Caco-2 (cell line): ENCODE results near the gene PDGFRB. TPM values are rescaled to one million over a fixed set of nuclear protein-coding genes. Genes with fewer than 3 reads are reported as not detected.

ENCODE experiments used
- BruUV-seq: library from RNA; stranded (reverse); fragments of 400-500 nt; replicated peaks from 2 replicates; lab custom pipeline; 2021; lab: Mats Ljungman, UMichigan
- CTCF ChIA-PET: fragments of 300-600 bp; sonication (Branson Sonifier 250); formaldehyde crosslinking; loops from one replicate; lab custom pipeline; 2022; ENCODE audit warnings: antibody characterized with exemption; lab: Charles Lee
- POLR2A ChIA-PET: fragments of 300-600 bp; sonication (Branson Sonifier 250); formaldehyde crosslinking; loops from one replicate; lab custom pipeline; 2022; ENCODE audit warnings: antibody characterized with exemption; lab: Charles Lee
- DNase-seq, 2 experiments: peaks; one replicate each; pipeline versions ENCODE4 v3.0.0 to v3.0.0-alpha.2; 2020 to 2022
- H3K27me3 ChIP-seq: replicated peaks from 2 replicates; pipeline ENCODE4 v1.6.0; 2011; ENCODE audit warnings: low read length; ENCODE audit not compliant: control insufficient read depth, insufficient read depth
- H3K36me3 ChIP-seq: 2 replicates; pipeline ENCODE4 v1.5.1; 2011; ENCODE audit warnings: low read length; ENCODE audit not compliant: control insufficient read depth, insufficient read depth
- H3K4me1 ChIP-seq: fragments of 250-450 bp; sonication (Bioruptor Pico); 2 replicates; pipeline ENCODE4 v1.5.1; 2020; ENCODE audit warnings: mild to moderate bottlenecking
- H3K4me3 ChIP-seq: 2 replicates; pipeline ENCODE4 v1.5.1; 2011; ENCODE audit warnings: low read depth, mild to moderate bottlenecking, control low read depth, low read length
- H3K9me3 ChIP-seq: fragments of 250-450 bp; sonication (Bioruptor Pico); 2 replicates; pipeline ENCODE4 v1.5.1; 2020; ENCODE audit warnings: mild to moderate bottlenecking, moderate library complexity
- H3K27ac Mint-ChIP-seq: one replicate; pipeline ENCODE4 v1.8.0; 2022; ENCODE audit warnings: mixed read lengths; ENCODE audit not compliant: unreplicated experiment
- H3K27me3 Mint-ChIP-seq: one replicate; pipeline ENCODE4 v1.8.0; 2022; ENCODE audit warnings: mixed read lengths; ENCODE audit not compliant: insufficient read depth, unreplicated experiment
- H3K36me3 Mint-ChIP-seq: one replicate; pipeline ENCODE4 v1.8.0; 2022; ENCODE audit warnings: mild to moderate bottlenecking, mixed read lengths; ENCODE audit not compliant: insufficient read depth, unreplicated experiment
- H3K4me1 Mint-ChIP-seq: one replicate; pipeline ENCODE4 v1.8.0; 2022; ENCODE audit warnings: low read depth, mixed read lengths; ENCODE audit not compliant: unreplicated experiment
- H3K4me3 Mint-ChIP-seq: one replicate; pipeline ENCODE4 v1.8.0; 2022; ENCODE audit warnings: mild to moderate bottlenecking, moderate library complexity, mixed read lengths; ENCODE audit not compliant: unreplicated experiment
- H3K9me3 Mint-ChIP-seq: one replicate; pipeline ENCODE4 v1.8.0; 2022; ENCODE audit warnings: mixed read lengths; ENCODE audit not compliant: unreplicated experiment
- intact Hi-C: fragments of 100-400 bp; cut with micrococcal nuclease; formaldehyde crosslinking; loops from one replicate; pipeline ENCODE4 v1.10.0; 2022; ENCODE audit not compliant: unreplicated experiment
- total RNA-seq: library from RNA; stranded (reverse); gene quantifications from 2 replicates; pipeline ENCODE4 v1.2.3, GENCODE V29; 2022
- TF ChIP-seq, protein P1 (sequence below), 2 experiments: fragments of 200-600 bp in 1 of 2; IDR thresholded peaks; 1 replicate in 1 of 2; 2 replicates in 1 of 2; pipeline versions ENCODE4 v1.5.1 to v1.8.0; 2011 to 2022; ENCODE audit warnings: antibody characterized with exemption in 1 of 2, control low read depth in 1 of 2, inconsistent platforms in 1 of 2, low read depth in 1 of 2, low read length in 1 of 2, mild to moderate bottlenecking in 1 of 2, moderate library complexity in 1 of 2; ENCODE audit not compliant: insufficient read depth in 1 of 2, severe bottlenecking in 1 of 2, unreplicated experiment in 1 of 2

Gene PDGFRB
- total RNA-seq, 1 experiment from 2014 or later: 5.9 TPM

DNA sequence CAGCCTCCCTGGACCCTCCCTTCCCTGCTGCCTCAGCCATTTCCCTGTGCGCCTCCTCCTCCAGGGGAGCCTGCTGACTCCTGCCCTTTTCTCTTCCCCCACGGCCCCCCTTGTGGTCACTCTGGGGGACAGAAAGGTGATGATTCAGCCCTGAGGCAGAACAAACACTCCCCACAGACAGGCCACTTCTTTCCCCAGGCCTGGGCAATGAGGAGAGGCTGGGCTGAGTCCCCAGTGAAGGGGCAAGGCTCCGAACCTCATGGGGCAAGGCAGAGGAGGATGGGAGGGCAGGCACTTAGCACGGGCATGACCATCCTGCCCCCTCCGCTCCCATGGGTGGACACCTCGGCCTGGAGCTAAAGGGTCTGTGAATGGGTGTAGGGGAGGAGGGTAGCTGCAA, 90.3 kb downstream of the PDGFRB start:
- intact Hi-C loops: no loop called here
- Mint-ChIP-seq H3K27ac (no peak overlapping the region), H3K36me3 (no peaks in the 10 kb centered on the region), H3K9me3 (no peaks in the 10 kb centered on the region), H3K4me1 (peaks cover 6% of the 10 kb centered on the region), H3K27me3 (no peaks in the 10 kb centered on the region), H3K4me3 (no peak overlapping the region)
- Histone ChIP-seq H3K4me3 (no peak overlapping the region), H3K9me3 (no peaks in the 10 kb centered on the region), H3K36me3 (no peaks in the 10 kb centered on the region), H3K4me1 (peaks cover 6% of the 10 kb centered on the region; the same call in 1 of the 2 replicates), H3K27me3 (no peaks in the 10 kb centered on the region)
- ChIA-PET CTCF (interaction anchor here (0.5 to 0.7 kb wide), 3 partner anchors 97 to 267 kb away, joined by 3 read pairs; no protein-coding TSS in a partner anchor), POLR2A (no interaction called here)
- TF ChIP-seq, protein P1, sequence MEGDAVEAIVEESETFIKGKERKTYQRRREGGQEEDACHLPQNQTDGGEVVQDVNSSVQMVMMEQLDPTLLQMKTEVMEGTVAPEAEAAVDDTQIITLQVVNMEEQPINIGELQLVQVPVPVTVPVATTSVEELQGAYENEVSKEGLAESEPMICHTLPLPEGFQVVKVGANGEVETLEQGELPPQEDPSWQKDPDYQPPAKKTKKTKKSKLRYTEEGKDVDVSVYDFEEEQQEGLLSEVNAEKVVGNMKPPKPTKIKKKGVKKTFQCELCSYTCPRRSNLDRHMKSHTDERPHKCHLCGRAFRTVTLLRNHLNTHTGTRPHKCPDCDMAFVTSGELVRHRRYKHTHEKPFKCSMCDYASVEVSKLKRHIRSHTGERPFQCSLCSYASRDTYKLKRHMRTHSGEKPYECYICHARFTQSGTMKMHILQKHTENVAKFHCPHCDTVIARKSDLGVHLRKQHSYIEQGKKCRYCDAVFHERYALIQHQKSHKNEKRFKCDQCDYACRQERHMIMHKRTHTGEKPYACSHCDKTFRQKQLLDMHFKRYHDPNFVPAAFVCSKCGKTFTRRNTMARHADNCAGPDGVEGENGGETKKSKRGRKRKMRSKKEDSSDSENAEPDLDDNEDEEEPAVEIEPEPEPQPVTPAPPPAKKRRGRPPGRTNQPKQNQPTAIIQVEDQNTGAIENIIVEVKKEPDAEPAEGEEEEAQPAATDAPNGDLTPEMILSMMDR (IDR thresholded peaks at IDR 0.05; ENCODE audit: insufficient read depth in 1 of 2, low read depth in 1 of 2, low read length in 1 of 2, severe bottlenecking in 1 of 2, unreplicated experiment in 1 of 2): peak in 1 of 2 experiments; percentile 4
- no TSS peak for BruUV-seq
- DNase-seq: no peak

DNA sequence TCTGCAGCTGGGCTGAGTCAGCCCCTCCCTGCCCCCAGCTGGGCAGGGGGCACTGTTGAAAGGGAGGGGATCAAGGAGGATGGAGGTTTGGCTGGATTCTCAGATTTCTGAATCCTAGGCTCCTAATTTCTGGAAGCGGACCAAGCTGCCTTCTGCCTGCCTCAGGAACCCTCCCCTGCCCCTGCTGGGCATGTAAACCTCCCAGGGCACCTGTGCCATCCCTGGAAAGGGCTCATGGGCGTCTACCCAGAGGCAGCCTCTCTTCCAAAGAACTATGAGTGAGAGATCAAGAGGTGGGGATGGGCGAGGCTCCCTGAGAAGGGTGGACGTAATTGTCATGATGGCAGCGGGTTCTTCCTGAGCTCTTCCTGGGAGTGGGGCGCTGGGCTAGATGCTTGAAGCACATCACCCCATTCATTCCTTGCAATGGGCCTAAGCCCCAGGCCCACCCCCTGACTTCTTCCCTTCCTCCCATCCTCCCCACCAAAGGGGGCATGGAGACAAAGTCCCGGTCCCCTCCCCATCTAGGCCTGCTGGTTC, 90.9 kb downstream of the PDGFRB start:
- Histone ChIP-seq H3K27me3 (no peaks in the 10 kb centered on the region), H3K36me3 (no peaks in the 10 kb centered on the region), H3K9me3 (no peaks in the 10 kb centered on the region), H3K4me3 (no peak overlapping the region), H3K4me1 (peaks cover 6% of the 10 kb centered on the region; the same call in 1 of the 2 replicates)
- Mint-ChIP-seq H3K36me3 (no peaks in the 10 kb centered on the region), H3K27ac (no peak overlapping the region), H3K27me3 (no peaks in the 10 kb centered on the region), H3K4me3 (no peak overlapping the region), H3K4me1 (peaks cover 6% of the 10 kb centered on the region), H3K9me3 (no peaks in the 10 kb centered on the region)
- no TSS peak for BruUV-seq
- POLR2A ChIA-PET: no interaction called here
- intact Hi-C loops: no loop called here
- DNase-seq: no peak
- TF ChIP-seq, protein P1 (IDR thresholded peaks at IDR 0.05; ENCODE audit: insufficient read depth in 1 of 2, low read depth in 1 of 2, low read length in 1 of 2, severe bottlenecking in 1 of 2, unreplicated experiment in 1 of 2): no peak
- CTCF ChIA-PET: no interaction called here

Other genes starting within 250 kb of the PDGFRB start
- 2.5 and 2.6 TPM in 2 replicates for gene PDE6A, start 211.1 kb downstream of the PDGFRB start, total RNA-seq
- 43.9 and 49.1 TPM in 2 replicates for gene SLC26A2, start 195.1 kb downstream of the PDGFRB start, total RNA-seq
- gene TIGD6, start 155.2 kb downstream of the PDGFRB start, total RNA-seq: 3.0 and 4.3 TPM in 2 replicates
- 43.8 and 49.5 TPM in 2 replicates for gene HMGXB3, start 155.1 kb downstream of the PDGFRB start, total RNA-seq
- 5.8 and 8.2 TPM in 2 replicates for gene CSF1R, start 69.3 kb downstream of the PDGFRB start, total RNA-seq
- 0.29 and 0.65 TPM in 2 replicates for gene CDX1, start 10.9 kb upstream of the PDGFRB start, total RNA-seq
- not detected in 2 replicates for gene SLC6A7, start 34.2 kb upstream of the PDGFRB start, total RNA-seq
- gene CAMK2A, start 133.9 kb upstream of the PDGFRB start, total RNA-seq: not detected in 2 replicates
- gene ARSI, start 147.1 kb upstream of the PDGFRB start, total RNA-seq: 0.52 and 0.65 TPM in 2 replicates
- 112 and 123 TPM in 2 replicates for gene TCOF1, start 201.9 kb upstream of the PDGFRB start, total RNA-seq